GM20431 (cell line): ENCODE data around the gene NPPB.

Experiments
- in situ Hi-C: fragments of 300-500 bp; cut with MseI, MboI; formaldehyde crosslinking; loops from one replicate; pipeline ENCODE4 v1.15.0; 2020; ENCODE audit warnings: low sequenced_read_pairs; ENCODE audit not compliant: unreplicated experiment

NPPB gene

GRCh38 chr1:11837767-11838348 lies 20.9 kb downstream of the NPPB start:
- in situ Hi-C loops = no loop called here

- in situ Hi-C loops = no loop called here
Measured at GRCh38 chr1:11836955-11837766, 21.6 kb downstream of the NPPB start.

- in situ Hi-C loops = no loop called here
Measured at GRCh38 chr1:11835441-11836225, 23.1 kb downstream of the NPPB start.

DNA sequence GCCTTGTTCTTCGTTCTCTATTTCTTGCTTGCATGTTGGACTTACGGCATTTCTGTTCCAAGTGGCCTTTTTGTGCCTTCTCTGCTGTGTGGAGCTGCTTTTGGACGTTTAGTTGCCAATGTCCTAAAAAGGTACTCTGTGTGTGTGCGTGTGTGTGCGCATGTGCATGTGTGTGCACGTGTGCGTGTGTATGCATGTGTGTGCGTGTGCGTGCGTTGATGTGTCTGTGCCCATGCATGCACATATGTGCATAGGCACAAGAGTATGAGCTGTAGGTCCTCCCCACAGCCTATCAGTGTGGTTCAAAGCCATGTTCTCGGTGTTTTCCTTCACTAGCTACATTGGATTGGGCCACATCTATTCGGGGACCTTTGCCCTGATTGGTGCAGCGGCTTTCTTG lies 24.8 kb downstream of the NPPB start:
- in situ Hi-C loops = no loop called here

- in situ Hi-C loops = no loop called here
Measured at GRCh38 chr1:11833497-11833896, 25.2 kb downstream of the NPPB start.

DNA sequence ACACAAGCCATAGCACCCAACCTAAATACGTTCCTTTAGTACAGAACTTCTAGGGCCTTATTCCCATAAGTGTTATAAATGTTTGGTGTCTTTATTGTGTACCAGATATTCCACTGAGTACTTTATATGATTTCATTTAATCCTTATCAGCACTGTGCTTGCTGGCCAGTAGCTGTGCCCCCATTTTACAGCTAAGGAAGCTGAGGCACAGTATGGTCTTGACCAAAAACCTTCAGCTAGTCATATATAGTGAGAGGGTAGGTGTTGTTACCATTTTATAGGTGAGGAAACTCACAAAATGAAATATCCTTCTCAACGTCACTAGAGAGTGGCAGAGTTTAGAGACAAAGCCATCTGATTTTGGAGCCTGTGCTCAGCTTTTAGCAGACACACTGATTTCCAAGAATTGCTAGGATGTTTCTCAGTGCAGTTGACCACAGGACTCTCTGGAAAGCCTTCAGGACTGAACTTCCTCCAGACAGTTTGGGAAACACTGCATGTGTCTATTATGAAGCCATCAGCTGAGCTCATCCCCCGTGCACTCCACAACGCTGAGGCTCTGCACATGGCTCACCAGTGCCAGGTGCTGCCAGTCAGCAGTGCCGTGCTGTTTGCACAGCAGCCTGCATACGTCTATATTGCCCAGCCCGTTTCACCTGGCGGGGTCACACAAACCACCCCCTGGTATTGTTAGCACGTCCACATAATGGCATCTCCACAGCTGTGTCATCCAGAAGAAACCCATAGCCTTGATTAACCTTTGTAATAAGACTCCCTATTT lies 26.6 kb downstream of the NPPB start:
- in situ Hi-C loops = no loop called here

- in situ Hi-C loops = no loop called here
Measured at GRCh38 chr1:11828511-11828910, 30.2 kb downstream of the NPPB start.

- in situ Hi-C loops = no loop called here
Measured at GRCh38 chr1:11826946-11827345, 31.8 kb downstream of the NPPB start.

DNA sequence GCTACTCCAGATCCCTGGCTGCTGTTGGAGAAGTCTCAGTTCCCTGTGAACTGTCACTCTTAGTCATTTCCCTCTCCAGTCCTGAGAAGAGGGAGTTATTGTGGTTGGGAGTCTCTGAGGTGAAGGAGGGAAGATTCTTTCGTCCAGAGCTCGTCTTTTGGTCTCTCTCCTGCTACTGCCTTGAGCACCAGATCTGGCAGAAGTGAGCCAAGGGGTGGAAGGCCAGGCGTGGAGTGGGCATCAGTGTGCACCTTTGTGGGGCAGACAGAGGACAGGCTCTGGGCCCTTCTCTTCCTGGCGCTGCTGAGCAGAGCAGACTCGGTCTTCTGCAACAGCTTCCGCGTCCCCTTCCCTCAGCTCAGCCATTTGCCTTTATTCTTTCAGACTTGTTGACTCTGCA lies 33.6 kb downstream of the NPPB start:
- in situ Hi-C loops = no loop called here

DNA sequence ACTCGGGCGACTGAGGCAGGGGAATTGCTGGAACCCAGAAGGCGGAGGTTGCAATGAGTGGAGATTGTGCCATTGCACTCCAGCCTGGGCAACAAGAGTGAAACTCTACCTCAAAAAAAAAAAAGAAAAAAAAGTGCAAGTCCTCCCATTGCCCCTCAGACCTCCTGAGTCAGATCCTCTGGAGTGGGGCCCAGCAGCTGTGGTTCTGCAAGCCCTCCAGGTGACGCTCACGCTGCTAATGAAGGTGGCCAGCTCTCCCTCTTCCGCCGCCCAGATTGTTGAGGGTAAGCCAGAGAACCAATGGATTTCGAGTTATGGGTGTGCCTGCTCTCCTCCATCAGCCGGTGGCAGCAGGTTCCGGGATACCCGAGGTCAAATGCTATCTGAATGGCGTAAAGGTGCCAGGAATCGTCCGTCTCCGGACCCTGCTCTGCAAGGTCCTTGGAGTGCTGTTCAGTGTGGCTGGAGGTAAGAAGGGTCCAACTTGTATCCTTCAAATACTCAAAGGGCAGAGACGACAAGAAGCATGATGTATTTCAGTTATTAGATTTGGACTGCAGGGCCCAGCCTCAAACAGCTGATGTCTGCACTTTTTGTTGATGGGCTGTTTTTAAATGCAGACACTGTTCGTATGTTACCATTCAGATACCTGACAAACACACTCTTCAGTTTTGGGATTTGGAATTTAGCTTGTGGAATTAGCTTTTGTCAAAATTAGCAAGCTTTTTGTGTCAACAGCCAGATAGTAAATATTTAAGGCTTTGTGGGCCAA lies 35.2 kb downstream of the NPPB start:
- in situ Hi-C loops = no loop called here

DNA sequence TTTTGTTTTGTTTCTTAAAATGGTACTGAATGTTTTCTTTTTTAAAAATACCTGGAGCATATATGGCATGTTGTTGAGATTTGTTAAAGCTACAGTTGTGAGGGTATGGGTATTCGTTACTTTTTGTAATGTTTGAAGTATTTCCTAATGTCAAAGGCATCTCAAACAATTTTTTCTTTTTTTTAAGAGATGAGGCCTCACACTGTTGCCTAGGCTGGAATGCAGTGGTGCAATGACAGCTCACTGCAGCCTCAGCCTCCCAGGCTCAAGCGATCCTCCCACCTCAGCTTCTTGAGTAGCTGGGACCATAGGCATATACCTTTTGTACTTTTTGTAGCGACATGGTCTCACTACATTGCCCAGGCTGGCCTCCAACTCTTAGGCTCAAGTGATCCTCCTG lies 36.7 kb downstream of the NPPB start:
- in situ Hi-C loops = no loop called here

DNA sequence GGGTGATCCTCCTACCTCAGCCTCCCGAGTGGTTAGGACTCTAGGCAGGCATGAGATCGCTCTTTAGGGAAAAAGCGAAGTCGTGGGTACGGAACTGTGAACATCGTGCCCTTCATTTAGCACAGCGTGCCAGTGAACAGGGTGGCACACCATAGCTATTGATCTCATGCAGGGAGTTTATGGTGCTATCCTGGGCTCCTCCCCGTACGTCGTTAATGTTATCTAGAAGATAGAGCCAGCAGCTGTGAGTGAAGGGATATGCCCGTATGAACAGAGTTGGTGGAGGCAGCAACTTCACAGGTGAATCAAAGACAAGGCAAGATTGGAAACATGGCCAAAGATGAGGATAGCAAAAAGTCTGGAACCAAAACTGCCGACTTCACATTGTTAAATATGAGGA lies 41.6 kb downstream of the NPPB start:
- in situ Hi-C loops = no loop called here

DNA sequence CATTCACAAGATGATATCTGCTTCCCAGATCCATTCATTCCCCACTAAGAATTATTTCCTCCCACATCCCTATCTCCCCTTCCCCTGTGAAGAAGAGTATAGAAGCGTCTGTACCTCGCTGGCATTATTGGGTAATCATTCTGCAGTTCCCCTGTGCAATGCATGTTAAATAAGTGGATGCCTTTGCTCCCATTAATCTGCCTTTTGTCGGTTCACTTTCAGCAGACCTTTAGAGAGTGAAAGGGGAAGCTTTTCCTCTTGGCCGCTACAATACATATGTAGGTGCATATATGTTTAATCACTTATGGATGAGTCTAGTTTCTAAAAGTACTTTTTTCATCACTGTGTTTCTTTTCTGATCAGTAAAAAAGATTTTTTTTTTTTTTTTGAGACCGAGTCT lies 45.7 kb downstream of the NPPB start:
- in situ Hi-C loops = no loop called here
